ENCODE measurements around the gene MAP2K6. TPM values are rescaled to one million over a fixed set of nuclear protein-coding genes. Genes with fewer than 3 reads are reported as not detected.

The MAP2K6 gene
- total RNA-seq, 1 experiment from 2014 or later, result 9.6 TPM

DNA sequence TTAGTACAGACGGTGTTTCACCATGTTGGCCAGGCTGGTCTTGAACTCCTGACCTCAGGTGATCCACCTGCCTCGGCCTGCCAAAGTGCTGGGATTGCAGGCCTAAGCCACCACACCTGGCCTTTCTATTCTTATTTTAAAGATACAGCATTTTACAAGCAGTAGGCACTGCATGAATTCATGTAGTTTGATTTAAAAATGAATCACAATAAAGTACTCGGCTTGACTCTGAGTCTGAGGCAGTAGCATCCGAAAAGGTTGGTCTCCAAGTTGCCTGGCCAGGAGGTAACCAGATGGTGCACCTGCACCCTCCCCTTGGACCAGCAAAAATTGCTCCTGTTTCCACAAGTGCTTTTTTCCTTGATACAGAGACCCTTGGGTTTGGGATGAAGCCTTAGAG lies 35.6 kb downstream of the MAP2K6 start:
- CTCF ChIA-PET, result no interaction called here

DNA sequence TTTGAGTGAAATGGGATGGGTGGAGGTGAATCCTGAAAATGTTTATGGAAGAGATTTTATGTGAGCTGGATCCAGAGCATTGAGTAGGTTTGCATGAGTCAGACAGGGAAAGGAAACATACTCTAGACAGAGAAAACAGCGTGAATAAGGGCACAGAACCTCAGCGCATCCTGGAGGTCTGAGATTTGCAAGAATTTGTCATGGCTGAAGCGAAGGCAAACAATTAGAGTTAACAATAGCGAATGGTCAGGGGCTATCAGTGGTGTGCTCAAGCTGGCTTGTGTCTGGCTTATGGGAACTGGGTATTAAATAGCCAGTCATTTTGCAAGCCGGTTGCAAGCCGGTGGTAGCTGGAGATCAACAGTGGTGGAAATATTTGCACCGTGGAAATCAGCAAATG lies 36.4 kb downstream of the MAP2K6 start:
- H3K4me3 ChIP-seq (ENCODE audit: low read depth, low read length), result no peak overlapping the region
- ChIA-PET POLR2A (no interaction called here), CTCF (no interaction called here)
- Mint-ChIP-seq H3K36me3 (ENCODE audit: insufficient read depth, unreplicated experiment) (peaks cover 6% of the 10 kb centered on the region), H3K4me3 (ENCODE audit: unreplicated experiment) (no peak overlapping the region), H3K4me1 (ENCODE audit: low read depth, unreplicated experiment) (peaks cover 14% of the 10 kb centered on the region), H3K27me3 (ENCODE audit: insufficient read depth, unreplicated experiment) (no peaks in the 10 kb centered on the region), H3K27ac (ENCODE audit: unreplicated experiment) (no peak overlapping the region), H3K9me3 (ENCODE audit: unreplicated experiment) (no peaks in the 10 kb centered on the region)
- TF ChIP-seq, protein P1, sequence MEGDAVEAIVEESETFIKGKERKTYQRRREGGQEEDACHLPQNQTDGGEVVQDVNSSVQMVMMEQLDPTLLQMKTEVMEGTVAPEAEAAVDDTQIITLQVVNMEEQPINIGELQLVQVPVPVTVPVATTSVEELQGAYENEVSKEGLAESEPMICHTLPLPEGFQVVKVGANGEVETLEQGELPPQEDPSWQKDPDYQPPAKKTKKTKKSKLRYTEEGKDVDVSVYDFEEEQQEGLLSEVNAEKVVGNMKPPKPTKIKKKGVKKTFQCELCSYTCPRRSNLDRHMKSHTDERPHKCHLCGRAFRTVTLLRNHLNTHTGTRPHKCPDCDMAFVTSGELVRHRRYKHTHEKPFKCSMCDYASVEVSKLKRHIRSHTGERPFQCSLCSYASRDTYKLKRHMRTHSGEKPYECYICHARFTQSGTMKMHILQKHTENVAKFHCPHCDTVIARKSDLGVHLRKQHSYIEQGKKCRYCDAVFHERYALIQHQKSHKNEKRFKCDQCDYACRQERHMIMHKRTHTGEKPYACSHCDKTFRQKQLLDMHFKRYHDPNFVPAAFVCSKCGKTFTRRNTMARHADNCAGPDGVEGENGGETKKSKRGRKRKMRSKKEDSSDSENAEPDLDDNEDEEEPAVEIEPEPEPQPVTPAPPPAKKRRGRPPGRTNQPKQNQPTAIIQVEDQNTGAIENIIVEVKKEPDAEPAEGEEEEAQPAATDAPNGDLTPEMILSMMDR (IDR thresholded peaks at IDR 0.05; ENCODE audit: insufficient read depth in 1 of 2, low read depth in 1 of 2, low read length in 1 of 2, severe bottlenecking in 1 of 2, unreplicated experiment in 1 of 2), result no peak
- H3K27me3 ChIP-seq (replicated peaks; ENCODE audit: control insufficient read depth, insufficient read depth, low read length), result no peaks in the 10 kb centered on the region
- DNase-seq, result no peak
- no peaks in the 10 kb centered on the region; the same call in 1 of the 2 replicates for H3K36me3 ChIP-seq (ENCODE audit: control insufficient read depth, insufficient read depth, low read length)
- no peaks in the 10 kb centered on the region for H3K9me3 ChIP-seq
- BruUV-seq (replicated peaks), result no TSS peak
- no peaks in the 10 kb centered on the region for H3K4me1 ChIP-seq
- intact Hi-C loops (cut with micrococcal nuclease; ENCODE audit: unreplicated experiment), result no loop called here

More for the DNA sequence above, 35.6 kb downstream of the MAP2K6 start:
- no peaks in the 10 kb centered on the region for H3K27me3 ChIP-seq (replicated peaks; ENCODE audit: control insufficient read depth, insufficient read depth, low read length)
- no peaks in the 10 kb centered on the region for H3K27me3 Mint-ChIP-seq (ENCODE audit: insufficient read depth, unreplicated experiment)
- H3K4me3 ChIP-seq (ENCODE audit: low read depth, low read length), result no peak overlapping the region
- no peak for DNase-seq
- intact Hi-C loops (cut with micrococcal nuclease; ENCODE audit: unreplicated experiment), result no loop called here
- H3K36me3 ChIP-seq (ENCODE audit: control insufficient read depth, insufficient read depth, low read length), result no peaks in the 10 kb centered on the region; the same call in 1 of the 2 replicates
- no peak overlapping the region for H3K27ac Mint-ChIP-seq (ENCODE audit: unreplicated experiment)
- no TSS peak for BruUV-seq (replicated peaks)
- TF ChIP-seq, protein P1 (IDR thresholded peaks at IDR 0.05; ENCODE audit: insufficient read depth in 1 of 2, low read depth in 1 of 2, low read length in 1 of 2, severe bottlenecking in 1 of 2, unreplicated experiment in 1 of 2), result no peak
- H3K9me3 Mint-ChIP-seq (ENCODE audit: unreplicated experiment), result no peaks in the 10 kb centered on the region
- H3K4me3 Mint-ChIP-seq (ENCODE audit: unreplicated experiment), result no peak overlapping the region
- peaks cover 6% of the 10 kb centered on the region for H3K36me3 Mint-ChIP-seq (ENCODE audit: insufficient read depth, unreplicated experiment)
- H3K9me3 ChIP-seq, result no peaks in the 10 kb centered on the region
- POLR2A ChIA-PET, result no interaction called here
- H3K4me1 ChIP-seq, result no peaks in the 10 kb centered on the region
- H3K4me1 Mint-ChIP-seq (ENCODE audit: low read depth, unreplicated experiment), result peaks cover 14% of the 10 kb centered on the region

DNA sequence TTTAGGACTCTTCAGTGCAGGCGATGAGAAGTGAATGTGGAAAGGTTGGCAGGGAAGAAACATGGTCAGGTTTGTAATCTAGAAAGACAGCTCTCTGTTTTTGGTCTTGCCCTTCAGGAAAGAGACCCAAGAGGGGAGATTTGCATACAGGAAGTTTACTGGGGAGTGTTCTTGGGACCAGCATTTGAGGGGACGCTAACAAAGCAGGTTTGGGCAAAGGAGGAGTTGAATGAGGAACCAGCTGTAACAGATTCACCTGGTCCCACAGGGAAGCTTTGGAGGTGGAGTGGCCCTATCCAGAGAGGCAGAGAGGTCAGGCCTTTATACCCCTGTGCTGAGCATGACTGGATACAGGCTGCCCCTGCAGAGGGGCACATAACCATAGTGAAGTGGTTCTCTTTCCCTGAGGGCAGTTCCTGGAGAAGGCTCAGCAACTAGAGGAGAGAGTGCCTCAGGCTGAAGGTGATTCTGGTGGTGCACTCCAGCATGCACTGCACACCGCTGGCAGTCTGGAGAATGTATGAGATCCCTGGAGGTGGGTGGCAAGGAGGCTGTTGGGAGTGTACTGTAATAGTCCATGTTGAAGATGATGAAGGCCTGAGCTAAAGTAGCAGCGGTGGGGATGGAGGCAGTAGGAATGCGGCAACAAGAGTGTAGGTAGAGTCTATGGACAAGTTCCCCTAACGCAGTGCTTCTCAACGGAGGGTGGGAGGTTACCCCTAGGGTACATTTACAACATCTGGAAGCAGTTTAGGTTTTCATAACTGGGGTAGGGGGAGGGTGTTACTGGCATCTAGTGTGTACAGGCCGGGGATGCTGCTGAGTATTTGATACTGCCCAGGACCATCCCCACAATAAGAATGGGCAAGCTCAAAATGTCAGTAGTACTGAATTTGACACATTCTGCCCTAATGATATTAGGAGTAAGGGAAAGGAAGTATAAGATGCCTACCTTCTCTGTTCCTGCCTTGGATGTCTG lies 37.2 kb downstream of the MAP2K6 start:
- H3K4me3 ChIP-seq (ENCODE audit: low read depth, low read length), result no peak overlapping the region
- peaks cover 6% of the 10 kb centered on the region for H3K36me3 Mint-ChIP-seq (ENCODE audit: insufficient read depth, unreplicated experiment)
- POLR2A ChIA-PET, result no interaction called here
- H3K4me3 Mint-ChIP-seq (ENCODE audit: unreplicated experiment), result no peak overlapping the region
- BruUV-seq (replicated peaks), result no TSS peak
- H3K9me3 Mint-ChIP-seq (ENCODE audit: unreplicated experiment), result peaks cover 4% of the 10 kb centered on the region
- H3K27me3 ChIP-seq (replicated peaks; ENCODE audit: control insufficient read depth, insufficient read depth, low read length), result no peaks in the 10 kb centered on the region
- intact Hi-C loops (cut with micrococcal nuclease; ENCODE audit: unreplicated experiment), result no loop called here
- CTCF ChIA-PET, result no interaction called here
- no peaks in the 10 kb centered on the region for H3K27me3 Mint-ChIP-seq (ENCODE audit: insufficient read depth, unreplicated experiment)
- no peaks in the 10 kb centered on the region for H3K4me1 ChIP-seq
- TF ChIP-seq, protein P1 (IDR thresholded peaks at IDR 0.05; ENCODE audit: insufficient read depth in 1 of 2, low read depth in 1 of 2, low read length in 1 of 2, severe bottlenecking in 1 of 2, unreplicated experiment in 1 of 2), result no peak
- H3K27ac Mint-ChIP-seq (ENCODE audit: unreplicated experiment), result no peak overlapping the region
- no peaks in the 10 kb centered on the region for H3K9me3 ChIP-seq
- no peaks in the 10 kb centered on the region; the same call in 1 of the 2 replicates for H3K36me3 ChIP-seq (ENCODE audit: control insufficient read depth, insufficient read depth, low read length)
- no peak for DNase-seq
- H3K4me1 Mint-ChIP-seq (ENCODE audit: low read depth, unreplicated experiment), result peaks cover 17% of the 10 kb centered on the region
